Measurements from ENCODE around the gene TTC34.
"Not testable (repeated sequence)": the region's sequence is repeated elsewhere in the genome, so short reads cannot be mapped to it uniquely, and the experiment has no call there.

- not testable (repeated sequence) for TF ChIP-seq CTCF (IDR thresholded peaks at IDR 0.05 in 4 of 5, conservative IDR thresholded peaks at IDR 0.05 in 1 of 5); POLR2A (IDR thresholded peaks at IDR 0.05)
Observed at GRCh38 chr1:2682879-2683278, 118.6 kb downstream of the TTC34 start.
